Fibroblast of mammary gland (primary cell): Measurements from ENCODE around the gene OR10H5.

Source experiments
- DNase-seq: peaks from one replicate; pipeline ENCODE4 v3.0.0-alpha.2; 2010; ENCODE audit warnings: low read depth
- H3K4me3 ChIP-seq: 2 replicates; pipeline ENCODE4 v1.5.1; 2011; ENCODE audit warnings: low read depth, mild to moderate bottlenecking, low read length, moderate library complexity; ENCODE audit not compliant: control insufficient read depth
- TF ChIP-seq, protein P1 (sequence below): conservative IDR thresholded peaks from 2 replicates; pipeline ENCODE4 v1.5.1; 2011; ENCODE audit warnings: low read depth, low read length, inconsistent platforms; ENCODE audit not compliant: control insufficient read depth, insufficient read depth

The OR10H5 gene, protein sequence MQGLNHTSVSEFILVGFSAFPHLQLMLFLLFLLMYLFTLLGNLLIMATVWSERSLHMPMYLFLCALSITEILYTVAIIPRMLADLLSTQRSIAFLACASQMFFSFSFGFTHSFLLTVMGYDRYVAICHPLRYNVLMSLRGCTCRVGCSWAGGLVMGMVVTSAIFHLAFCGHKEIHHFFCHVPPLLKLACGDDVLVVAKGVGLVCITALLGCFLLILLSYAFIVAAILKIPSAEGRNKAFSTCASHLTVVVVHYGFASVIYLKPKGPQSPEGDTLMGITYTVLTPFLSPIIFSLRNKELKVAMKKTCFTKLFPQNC

DNA sequence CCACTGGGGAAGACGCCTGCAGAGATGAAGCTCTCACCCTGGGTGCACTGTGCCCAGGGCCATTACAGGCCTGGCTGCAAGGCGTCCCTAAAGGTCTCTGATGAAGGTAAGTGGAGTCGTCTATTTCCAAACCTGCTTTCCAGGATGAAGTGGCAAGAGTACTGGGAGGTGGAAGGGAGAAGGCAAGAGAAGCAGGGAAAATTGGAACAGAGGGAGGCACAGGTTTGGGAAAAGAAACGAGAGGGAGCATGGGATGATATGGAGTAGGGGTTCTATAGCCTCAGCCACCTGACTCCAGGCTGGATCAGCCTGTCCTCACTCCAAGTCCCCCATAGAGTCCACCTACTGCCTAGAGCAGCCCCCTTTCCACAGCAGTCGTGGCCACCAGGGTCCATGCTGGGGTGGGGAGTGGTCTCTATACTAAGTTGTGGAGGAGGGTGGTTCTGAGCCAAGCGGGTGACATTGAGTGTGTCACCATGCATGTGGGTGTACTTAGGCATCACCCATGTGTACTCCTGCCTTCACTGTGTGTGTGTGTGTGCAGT lies at the start of gene OR10H5:
OR10H5 (plus strand) TSS at position 51 of the 545 bp plus-strand sequence. CDS start 6,388 bp downstream, outside the sequence.
- TF ChIP-seq, protein P1, sequence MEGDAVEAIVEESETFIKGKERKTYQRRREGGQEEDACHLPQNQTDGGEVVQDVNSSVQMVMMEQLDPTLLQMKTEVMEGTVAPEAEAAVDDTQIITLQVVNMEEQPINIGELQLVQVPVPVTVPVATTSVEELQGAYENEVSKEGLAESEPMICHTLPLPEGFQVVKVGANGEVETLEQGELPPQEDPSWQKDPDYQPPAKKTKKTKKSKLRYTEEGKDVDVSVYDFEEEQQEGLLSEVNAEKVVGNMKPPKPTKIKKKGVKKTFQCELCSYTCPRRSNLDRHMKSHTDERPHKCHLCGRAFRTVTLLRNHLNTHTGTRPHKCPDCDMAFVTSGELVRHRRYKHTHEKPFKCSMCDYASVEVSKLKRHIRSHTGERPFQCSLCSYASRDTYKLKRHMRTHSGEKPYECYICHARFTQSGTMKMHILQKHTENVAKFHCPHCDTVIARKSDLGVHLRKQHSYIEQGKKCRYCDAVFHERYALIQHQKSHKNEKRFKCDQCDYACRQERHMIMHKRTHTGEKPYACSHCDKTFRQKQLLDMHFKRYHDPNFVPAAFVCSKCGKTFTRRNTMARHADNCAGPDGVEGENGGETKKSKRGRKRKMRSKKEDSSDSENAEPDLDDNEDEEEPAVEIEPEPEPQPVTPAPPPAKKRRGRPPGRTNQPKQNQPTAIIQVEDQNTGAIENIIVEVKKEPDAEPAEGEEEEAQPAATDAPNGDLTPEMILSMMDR, result no peak
- H3K4me3 ChIP-seq, result no peak within 1 kb of the TSS
- no peak for DNase-seq

DNA sequence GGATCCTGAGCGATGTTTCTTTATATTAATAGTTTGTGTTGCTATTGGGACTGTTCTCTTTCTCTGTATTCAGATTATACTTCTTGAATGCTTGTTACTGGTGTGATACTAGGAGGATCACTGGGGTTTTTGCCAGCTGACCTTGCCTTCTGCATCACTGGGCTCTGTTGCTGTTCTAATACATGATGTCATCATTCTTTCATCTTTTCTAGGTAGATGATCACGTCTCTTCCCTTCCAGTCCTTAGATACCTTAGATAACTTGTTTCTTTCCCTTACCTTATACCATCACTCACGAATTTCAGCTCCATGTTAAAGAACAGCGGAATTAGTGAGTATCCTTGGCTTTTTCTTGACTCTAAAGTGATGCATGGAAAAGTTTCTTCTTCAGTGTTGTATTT lies 49.7 kb upstream of the OR10H5 start, which contains the start of gene OR10H3:
OR10H3 (plus strand) TSS at position 264 of the 400 bp plus-strand sequence. CDS start 3,408 bp downstream, outside the sequence.
- no peak within 1 kb of the TSS for H3K4me3 ChIP-seq
- TF ChIP-seq, protein P1, result no peak
- no peak for DNase-seq

DNA sequence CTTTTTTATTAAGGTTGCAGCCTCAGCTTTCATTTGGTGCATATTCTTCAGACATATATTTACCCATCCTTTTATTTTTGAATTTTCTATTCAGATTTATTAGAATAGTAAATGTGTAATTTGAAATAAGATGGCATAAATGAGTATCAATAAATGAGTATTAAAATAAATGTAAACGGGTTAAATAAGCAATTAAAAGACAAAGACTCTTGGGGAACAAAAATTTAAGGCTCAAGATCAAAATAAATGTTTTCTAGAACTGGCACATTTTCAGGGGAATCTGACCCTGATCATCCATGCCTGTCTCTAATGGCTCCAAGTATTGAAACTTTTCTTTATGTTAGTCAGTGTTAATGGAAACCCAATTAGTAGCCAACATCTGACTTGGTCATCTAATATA lies 46.7 kb upstream of the OR10H5 start:
- DNase-seq, result no peak
- TF ChIP-seq, protein P1, result no peak
- no peak overlapping the region for H3K4me3 ChIP-seq

DNA sequence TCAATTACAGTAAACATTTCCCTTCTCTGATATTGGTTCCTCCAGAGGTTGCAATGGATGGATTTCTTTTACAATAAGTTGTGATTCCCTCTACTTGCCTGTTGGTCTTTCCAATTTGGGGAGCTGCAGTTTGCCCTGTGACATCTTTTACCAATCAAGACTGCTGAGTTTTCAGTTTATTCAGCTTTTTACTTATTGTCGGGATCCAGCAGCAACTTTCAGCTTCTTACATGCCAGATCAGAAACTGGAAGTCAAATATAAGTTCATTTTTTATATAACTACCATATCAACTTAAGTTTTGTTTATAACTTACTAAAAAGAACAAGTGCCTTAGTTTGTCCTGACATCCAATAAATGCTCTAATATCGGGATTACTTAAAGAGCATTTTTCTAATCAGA lies 39.2 kb upstream of the OR10H5 start:
- H3K4me3 ChIP-seq, result no peak overlapping the region
- DNase-seq, result no peak
- TF ChIP-seq, protein P1, result no peak

DNA sequence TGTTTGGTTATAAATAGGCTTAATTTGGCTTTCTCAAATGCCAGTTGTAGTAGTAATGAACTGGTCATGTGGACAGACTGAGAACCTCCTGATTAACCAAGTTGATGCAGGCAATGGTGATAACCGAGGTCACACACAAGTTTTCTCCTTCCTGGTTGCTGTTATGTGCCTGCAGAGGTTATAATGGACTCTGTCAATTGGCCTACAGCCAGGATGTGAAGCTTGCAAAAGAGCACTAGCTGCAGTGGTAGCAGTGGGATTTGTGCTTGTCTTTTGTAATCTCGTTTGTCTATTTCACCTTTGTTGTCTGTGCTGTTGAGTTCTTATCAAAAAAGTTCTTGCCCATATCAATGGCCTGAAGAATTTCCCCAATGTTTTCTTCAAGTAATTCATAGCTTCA lies 29.1 kb upstream of the OR10H5 start:
- TF ChIP-seq, protein P1, result no peak
- H3K4me3 ChIP-seq, result no peak overlapping the region
- no peak for DNase-seq

DNA sequence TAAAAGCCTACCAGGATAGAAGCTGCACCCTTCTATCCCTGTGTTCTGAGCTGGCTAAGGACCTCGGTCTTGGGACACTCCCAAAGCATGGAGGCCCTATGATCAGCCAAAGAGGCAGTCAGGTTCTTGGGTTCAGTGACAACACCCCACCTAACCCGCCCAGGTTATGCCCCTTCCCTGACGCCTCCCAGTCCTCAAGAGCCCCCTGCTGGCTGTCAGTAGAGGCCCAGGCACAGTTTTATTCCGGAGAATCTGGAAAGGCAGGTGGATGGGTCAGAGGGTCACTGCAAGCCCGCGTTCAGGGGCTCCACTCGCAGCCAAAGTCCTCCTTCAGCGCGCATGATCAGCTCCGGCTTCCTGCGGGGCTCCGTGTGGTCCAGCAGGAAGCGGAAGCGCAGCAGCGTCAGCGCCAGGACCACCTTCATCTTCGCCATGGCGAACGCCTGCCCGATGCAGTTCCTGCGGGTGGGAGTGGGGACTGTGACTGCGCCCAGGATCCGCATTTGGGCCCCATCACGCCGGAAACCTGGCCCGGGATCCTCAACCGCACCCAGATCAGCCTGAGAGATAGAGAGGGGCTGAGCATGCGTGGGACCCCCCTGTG lies 27.4 kb upstream of the OR10H5 start:
- TF ChIP-seq, protein P1, result no peak
- no peak for DNase-seq
- no peak overlapping the region for H3K4me3 ChIP-seq
